Activated CD4-positive, alpha-beta T cell treated with anti-CD3 and anti-CD28 coated beads for 1 hour (primary cell): ENCODE data around the gene GSTCD.
"Not testable (repeated sequence)": the region's sequence is repeated elsewhere in the genome, so short reads cannot be mapped to it uniquely, and the experiment has no call there.

ENCODE experiments used
- DNase-seq: peaks from one replicate; pipeline ENCODE4 v3.0.0-alpha.2; 2020

The GSTCD gene

GRCh38 chr4:105808030-105808749, 99.6 kb downstream of the GSTCD start:
- no peak for DNase-seq

- DNase-seq: no peak
Observed at GRCh38 chr4:105808750-105809041, 100.1 kb downstream of the GSTCD start.

GRCh38 chr4:105815701-105816100, 107.1 kb downstream of the GSTCD start:
- DNase-seq: no peak

GRCh38 chr4:105822061-105822460, 113.5 kb downstream of the GSTCD start:
- no peak for DNase-seq

- DNase-seq: no peak
Observed at GRCh38 chr4:105828074-105828473, 119.5 kb downstream of the GSTCD start.

GRCh38 chr4:105831189-105831588, 122.6 kb downstream of the GSTCD start:
- DNase-seq: no peak

GRCh38 chr4:105835177-105835576, 126.6 kb downstream of the GSTCD start:
- no peak for DNase-seq

- no peak for DNase-seq
Observed at GRCh38 chr4:105836537-105836936, 128.0 kb downstream of the GSTCD start.

GRCh38 chr4:105837037-105837436, 128.5 kb downstream of the GSTCD start:
- DNase-seq: no peak

- DNase-seq: no peak
Observed at GRCh38 chr4:105838082-105838481, 129.5 kb downstream of the GSTCD start.

GRCh38 chr4:105840426-105841174, 132.0 kb downstream of the GSTCD start:
- no peak for DNase-seq

GRCh38 chr4:105843941-105844340, 135.4 kb downstream of the GSTCD start:
- no peak for DNase-seq

GRCh38 chr4:105845559-105845958, 137.0 kb downstream of the GSTCD start:
- DNase-seq: no peak

- DNase-seq: not testable (repeated sequence)
Observed at GRCh38 chr4:105848359-105848758, 139.8 kb downstream of the GSTCD start.

- no peak for DNase-seq
Observed at GRCh38 chr4:105851196-105851595, 142.6 kb downstream of the GSTCD start.

- not testable (repeated sequence) for DNase-seq
Observed at GRCh38 chr4:105852230-105852629, 143.6 kb downstream of the GSTCD start.

GRCh38 chr4:105858466-105859040, 150.0 kb downstream of the GSTCD start:
- no peak for DNase-seq

- DNase-seq: no peak
Observed at GRCh38 chr4:105859233-105859632, 150.6 kb downstream of the GSTCD start.

GRCh38 chr4:105870963-105871362, 162.4 kb downstream of the GSTCD start:
- no peak for DNase-seq

- DNase-seq: no peak
Observed at GRCh38 chr4:105871997-105872396, 163.4 kb downstream of the GSTCD start.

GRCh38 chr4:105875233-105875632, 166.6 kb downstream of the GSTCD start:
- no peak for DNase-seq

GRCh38 chr4:105878668-105879067, 170.1 kb downstream of the GSTCD start:
- DNase-seq: no peak

- no peak for DNase-seq
Observed at GRCh38 chr4:105887508-105887907, 178.9 kb downstream of the GSTCD start.
